Stimulated activated CD4-positive, alpha-beta T cell treated with anti-CD3 and anti-CD28 coated beads, Interleukin-1b, Interleukin-23, amount 100 ng/mL, for 48 hours (primary cell): ENCODE results near the gene UBC.
"Not testable (repeated sequence)": the region's sequence is repeated elsewhere in the genome, so short reads cannot be mapped to it uniquely, and the experiment has no call there.

Source experiments
- DNase-seq: peaks from one replicate; pipeline ENCODE4 v3.0.0-alpha.2; 2020

UBC gene

GRCh38 chr12:124913474-124914391 is 717 bp downstream of the UBC start:
- peak; percentile 96 for DNase-seq

- DNase-seq: not testable (repeated sequence)
Measured at GRCh38 chr12:124912529-124913287, 1.7 kb downstream of the UBC start.

DNA sequence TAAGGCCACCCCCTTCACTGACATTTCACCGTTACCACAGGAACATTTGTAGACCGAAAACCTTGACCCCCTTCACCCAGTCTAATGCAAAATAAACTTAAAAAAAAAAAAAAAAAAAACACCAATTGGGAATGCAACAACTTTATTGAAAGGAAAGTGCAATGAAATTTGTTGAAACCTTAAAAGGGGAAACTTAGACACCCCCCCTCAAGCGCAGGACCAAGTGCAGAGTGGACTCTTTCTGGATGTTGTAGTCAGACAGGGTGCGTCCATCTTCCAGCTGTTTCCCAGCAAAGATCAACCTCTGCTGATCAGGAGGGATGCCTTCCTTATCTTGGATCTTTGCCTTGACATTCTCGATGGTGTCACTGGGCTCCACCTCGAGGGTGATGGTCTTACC is 2.9 kb downstream of the UBC start:
- DNase-seq: not testable (repeated sequence)

GRCh38 chr12:124910561-124911478 is 3.6 kb downstream of the UBC start:
- no peak for DNase-seq

GRCh38 chr12:124909831-124910560 is 4.5 kb downstream of the UBC start:
- no peak for DNase-seq

- peak; percentile 86 for DNase-seq
Measured at GRCh38 chr12:124906606-124907261, 7.7 kb downstream of the UBC start.

GRCh38 chr12:124904306-124905098 is 9.9 kb downstream of the UBC start:
- no peak for DNase-seq

GRCh38 chr12:124902916-124903315 is 11.5 kb downstream of the UBC start:
- no peak for DNase-seq

- DNase-seq: no peak
Measured at GRCh38 chr12:124901003-124901402, 13.4 kb downstream of the UBC start.

- DNase-seq: not testable (repeated sequence)
Measured at GRCh38 chr12:124900345-124900795, 14.1 kb downstream of the UBC start.

DNA sequence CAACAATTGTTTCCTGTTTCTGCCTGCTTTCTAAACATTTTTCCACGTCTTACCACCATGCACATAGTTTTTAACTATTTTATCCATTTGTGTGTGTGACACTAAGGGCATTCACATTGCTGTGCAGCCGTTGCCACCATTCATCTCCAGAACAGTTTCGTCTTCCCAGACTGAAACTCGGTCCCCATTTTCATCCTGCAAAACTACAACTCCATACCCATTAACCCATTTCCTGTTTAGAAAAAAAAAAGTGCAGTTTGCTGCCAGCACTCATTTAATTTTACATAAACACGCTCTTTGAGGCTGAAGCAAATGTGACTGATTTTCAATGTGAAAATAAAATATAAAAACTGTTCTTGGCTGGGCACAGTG is 15.5 kb downstream of the UBC start:
- DNase-seq: no peak

DNA sequence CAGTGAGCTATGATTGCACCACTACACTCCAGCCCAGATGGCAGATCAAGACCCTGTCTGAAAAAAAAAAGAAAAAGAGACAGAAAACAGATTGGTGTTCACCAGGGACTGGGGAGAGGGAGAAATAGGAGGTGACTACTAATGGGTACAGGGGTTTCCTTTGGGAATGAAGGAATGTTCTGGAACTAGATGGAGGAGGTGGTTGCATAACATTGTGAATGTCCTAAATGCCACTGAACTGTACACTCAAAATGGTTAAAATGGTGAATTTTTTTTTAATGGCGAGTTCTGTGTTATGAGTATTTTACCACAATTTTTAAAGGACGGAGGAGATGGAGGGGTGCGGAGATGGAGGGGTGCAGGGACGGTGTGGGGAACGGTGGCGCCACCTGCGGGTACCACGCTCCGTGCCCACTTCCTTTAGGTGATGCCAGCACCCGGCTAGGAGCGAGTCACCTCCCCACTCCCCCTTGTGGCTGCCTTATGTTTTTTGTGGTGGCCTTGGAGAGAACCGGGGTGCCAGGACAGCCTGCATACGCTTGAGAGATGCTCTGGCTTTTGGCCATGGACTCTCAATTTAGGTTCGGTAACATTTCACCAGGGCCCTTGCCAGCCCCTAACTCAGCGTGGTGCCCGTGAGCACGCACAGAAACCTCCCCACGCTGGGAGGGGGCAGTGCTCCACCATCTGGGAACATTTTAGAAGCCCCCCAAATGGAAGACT is 16.1 kb downstream of the UBC start:
- DNase-seq: peak; percentile 70

DNA sequence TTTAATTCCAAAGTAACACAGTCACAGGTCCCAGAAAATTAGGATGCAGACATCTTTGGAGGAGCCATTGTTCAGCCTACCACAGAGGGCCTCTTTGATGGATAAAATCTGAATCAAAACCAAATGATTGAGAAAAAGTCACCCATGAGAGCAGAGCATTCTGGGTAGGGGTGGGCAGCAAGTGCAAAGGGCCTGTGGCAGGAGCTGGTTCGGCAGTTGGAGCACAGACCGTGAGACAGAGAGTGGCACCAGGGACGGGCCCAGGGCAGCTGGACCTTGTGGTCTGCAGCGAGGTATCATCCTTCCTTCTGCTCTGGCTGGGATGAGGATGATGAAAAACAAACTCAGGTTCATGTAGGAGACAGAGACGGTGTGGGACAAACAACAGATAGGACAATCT is 18.0 kb downstream of the UBC start:
- DNase-seq: no peak

GRCh38 chr12:124893792-124894516 is 20.5 kb downstream of the UBC start:
- no peak for DNase-seq

DNA sequence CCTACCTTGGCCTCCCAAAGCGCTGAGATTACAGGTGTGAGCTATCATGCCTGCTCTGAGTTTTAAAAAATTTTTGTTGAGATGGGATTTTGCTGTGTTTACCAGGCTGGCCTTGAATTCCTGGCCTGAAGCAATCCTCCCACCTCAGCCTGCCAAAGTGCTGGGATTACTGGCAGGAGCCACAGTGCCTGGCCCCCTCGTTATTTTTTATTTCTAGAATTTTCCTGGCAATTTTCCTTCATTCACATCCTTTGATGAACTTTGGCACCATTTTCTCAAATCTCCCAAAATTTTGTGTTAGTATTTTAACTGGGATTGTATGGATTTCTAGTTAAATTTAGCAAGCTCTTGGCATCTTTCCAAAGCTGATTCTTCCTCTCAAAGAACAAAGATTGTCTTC is 26.2 kb downstream of the UBC start:
- no peak for DNase-seq

DNA sequence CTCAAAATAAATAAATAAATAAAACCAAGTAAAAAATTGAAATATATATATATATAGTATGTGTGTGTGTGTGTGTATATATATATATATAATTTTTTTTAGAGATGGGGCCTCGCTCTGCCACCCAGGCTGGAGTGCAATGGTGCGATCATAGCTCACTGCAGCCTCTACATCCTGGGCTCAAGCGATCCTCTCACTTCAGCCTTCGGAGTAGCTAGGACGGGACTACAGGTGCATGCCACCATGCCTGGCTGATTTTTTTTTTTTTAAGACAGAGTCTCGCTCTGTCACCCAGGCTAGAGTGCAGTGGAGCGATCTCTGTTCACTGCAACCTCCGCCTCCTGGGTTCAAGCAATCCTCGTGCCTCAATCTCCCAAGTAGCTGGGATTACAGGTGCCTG is 26.7 kb downstream of the UBC start:
- DNase-seq: not testable (repeated sequence)

GRCh38 chr12:124884587-124885438 is 29.6 kb downstream of the UBC start:
- DNase-seq: no peak
